ENCODE measurements around the gene MUC6. TPM values are rescaled to one million over a fixed set of nuclear protein-coding genes. Genes with fewer than 3 reads are reported as not detected.

MUC6 gene
- total and polyA plus RNA-seq, 3 donors from 2014 or later, result 0.16 to 1.5 (median 0.19) TPM

GRCh38 chr11:997907-998306 is 38.6 kb downstream of the MUC6 start:
- no peaks in the 10 kb centered on the region for H3K36me3 ChIP-seq (ENCODE audit: low read depth, missing control alignments)
- no peak for DNase-seq
- H3K27ac ChIP-seq, result no peak overlapping the region
- H3K4me1 ChIP-seq, result peaks cover 6% of the 10 kb centered on the region
- H3K9me3 ChIP-seq, result no peaks in the 10 kb centered on the region
- no peaks in the 10 kb centered on the region for H3K27me3 ChIP-seq
- intact Hi-C loops (cut with DNase I; ENCODE audit: low total_unique reads), result no loop called here
- 81 to 86% methylated on average over 14 of the region's 14 CpGs for WGBS, 2 donors
- H3K4me3 ChIP-seq, result no peak overlapping the region
- TF ChIP-seq CTCF (IDR thresholded peaks at IDR 0.05) (no peak), POLR2A (IDR thresholded peaks at IDR 0.05) (no peak)

GRCh38 chr11:996681-997080 is 39.8 kb downstream of the MUC6 start:
- H3K4me1 ChIP-seq, result peaks cover 6% of the 10 kb centered on the region
- 56 to 72% methylated on average over 5 to 10 of the region's 10 CpGs for WGBS, 2 donors
- intact Hi-C loops (cut with DNase I; ENCODE audit: low total_unique reads), result no loop called here
- TF ChIP-seq POLR2A (IDR thresholded peaks at IDR 0.05) (no peak), CTCF (IDR thresholded peaks at IDR 0.05) (no peak)
- H3K27me3 ChIP-seq, result no peaks in the 10 kb centered on the region
- H3K27ac ChIP-seq, result no peak overlapping the region
- H3K36me3 ChIP-seq (ENCODE audit: low read depth, missing control alignments), result no peaks in the 10 kb centered on the region
- no peak overlapping the region for H3K4me3 ChIP-seq
- H3K9me3 ChIP-seq, result no peaks in the 10 kb centered on the region
- DNase-seq, result no peak

- Histone ChIP-seq H3K9me3 (no peaks in the 10 kb centered on the region), H3K4me1 (peaks cover 6% of the 10 kb centered on the region), H3K27ac (peak overlapping the region in 1 of 2 donors; percentile 31), H3K4me3 (no peak overlapping the region), H3K36me3 (ENCODE audit: low read depth, missing control alignments) (no peaks in the 10 kb centered on the region), H3K27me3 (no peaks in the 10 kb centered on the region)
- 71 to 80% methylated on average over 14 to 22 of the region's 22 CpGs for WGBS, 2 donors
- TF ChIP-seq POLR2A (IDR thresholded peaks at IDR 0.05) (no peak), CTCF (IDR thresholded peaks at IDR 0.05) (no peak)
- peak; percentile 72 for DNase-seq
- intact Hi-C loops (cut with DNase I; ENCODE audit: low total_unique reads), result no loop called here
Observed at GRCh38 chr11:995752-996420, 40.6 kb downstream of the MUC6 start.

GRCh38 chr11:995044-995751 is 41.3 kb downstream of the MUC6 start:
- Histone ChIP-seq H3K4me3 (no peak overlapping the region), H3K36me3 (ENCODE audit: low read depth, missing control alignments) (no peaks in the 10 kb centered on the region), H3K27me3 (no peaks in the 10 kb centered on the region), H3K4me1 (peaks cover 6% of the 10 kb centered on the region), H3K27ac (no peak overlapping the region), H3K9me3 (no peaks in the 10 kb centered on the region)
- no peak for DNase-seq
- intact Hi-C loops (cut with DNase I; ENCODE audit: low total_unique reads), result no loop called here
- WGBS, 2 donors, result 86 to 87% methylated on average over 10 to 16 of the region's 16 CpGs
- no peak for TF ChIP-seq POLR2A (IDR thresholded peaks at IDR 0.05)
- no peak for TF ChIP-seq CTCF (IDR thresholded peaks at IDR 0.05)

Measured in testis (tissue), 3 donors.